Measurements from ENCODE around the gene DUSP3.

- TF ChIP-seq POLR2A (IDR thresholded peaks at IDR 0.05), result no peak
- no peak for TF ChIP-seq POLR2AphosphoS5 (IDR thresholded peaks at IDR 0.05)
- no peak for TF ChIP-seq CTCF (IDR thresholded peaks at IDR 0.05)
These were observed 20.7 kb downstream of the DUSP3 start for GRCh38 chr17:43758086-43758485.
